Stimulated activated memory B cell treated with anti-CD40 and anti-IgM and Interleukin-4, amounts not matched to agents 10 μg/mL and 1 μg/mL and 100 μg/mL, for 72 hours (primary cell): ENCODE data around the gene ABCC9.

Experiments
- ATAC-seq: fragments of 150-1000 bp; cut with Tn5 transposase; 2 replicates; pipeline ENCODE4 v1.10.0; 2021
- H3K27ac Mint-ChIP-seq: one replicate; pipeline ENCODE4 v1.8.0; 2022; ENCODE audit warnings: mild to moderate bottlenecking, mixed read lengths
- H3K27me3 Mint-ChIP-seq: one replicate; pipeline ENCODE4 v1.8.0; 2022; ENCODE audit warnings: mixed read lengths
- H3K36me3 Mint-ChIP-seq: one replicate; pipeline ENCODE4 v1.8.0; 2022; ENCODE audit warnings: mixed read lengths
- H3K4me1 Mint-ChIP-seq: one replicate; pipeline ENCODE4 v1.8.0; 2022; ENCODE audit warnings: mixed read lengths
- H3K4me3 Mint-ChIP-seq: one replicate; pipeline ENCODE4 v1.8.0; 2022; ENCODE audit warnings: mild to moderate bottlenecking, moderate library complexity, mixed read lengths
- H3K9me3 Mint-ChIP-seq: one replicate; pipeline ENCODE4 v1.8.0; 2022; ENCODE audit warnings: mixed read lengths

ABCC9 gene

GRCh38 chr12:21940549-21941505, at the start of gene ABCC9:
Gene ABCC9, minus strand, starts transcription at chr12:21941426. Its CDS starts 4,752 bp downstream, at chr12:21936674.
- Mint-ChIP-seq H3K27ac (no peak within 1 kb of the TSS), H3K4me1 (no peaks in the 10 kb centered on the region), H3K4me3 (peak within 1 kb of the TSS; percentile 1), H3K9me3 (no peaks in the 10 kb centered on the region), H3K36me3 (no peaks in the 10 kb centered on the region), H3K27me3 (peaks cover 36% of the 10 kb centered on the region)
- ATAC-seq, result no peak

GRCh38 chr12:21989819-21990412, 48.7 kb upstream of the ABCC9 start:
- ATAC-seq, result no peak
- Mint-ChIP-seq H3K27me3 (peaks cover 9% of the 10 kb centered on the region), H3K36me3 (no peaks in the 10 kb centered on the region), H3K27ac (no peak overlapping the region), H3K9me3 (no peaks in the 10 kb centered on the region), H3K4me1 (no peaks in the 10 kb centered on the region), H3K4me3 (no peak overlapping the region)

- H3K4me3 Mint-ChIP-seq, result no peak overlapping the region
- H3K36me3 Mint-ChIP-seq, result no peaks in the 10 kb centered on the region
- H3K4me1 Mint-ChIP-seq, result no peaks in the 10 kb centered on the region
These were observed 47.4 kb upstream of the ABCC9 start for GRCh38 chr12:21988619-21989018.

GRCh38 chr12:21987755-21988154, 46.5 kb upstream of the ABCC9 start:
- H3K36me3 Mint-ChIP-seq, result no peaks in the 10 kb centered on the region
- H3K4me3 Mint-ChIP-seq, result no peak overlapping the region
- H3K4me1 Mint-ChIP-seq, result no peaks in the 10 kb centered on the region
- no peaks in the 10 kb centered on the region for H3K9me3 Mint-ChIP-seq
- H3K27me3 Mint-ChIP-seq, result peaks cover 9% of the 10 kb centered on the region
- ATAC-seq, result no peak
- no peak overlapping the region for H3K27ac Mint-ChIP-seq

More at GRCh38 chr12:21988619-21989018, 47.4 kb upstream of the ABCC9 start:
- H3K9me3 Mint-ChIP-seq, result no peaks in the 10 kb centered on the region
- H3K27ac Mint-ChIP-seq, result no peak overlapping the region
- ATAC-seq, result no peak
- peaks cover 9% of the 10 kb centered on the region for H3K27me3 Mint-ChIP-seq

- no peak for ATAC-seq
- Mint-ChIP-seq H3K27me3 (peaks cover 17% of the 10 kb centered on the region), H3K4me1 (no peaks in the 10 kb centered on the region), H3K36me3 (no peaks in the 10 kb centered on the region), H3K4me3 (no peak overlapping the region), H3K27ac (no peak overlapping the region), H3K9me3 (no peaks in the 10 kb centered on the region)
These were observed 43.9 kb upstream of the ABCC9 start for GRCh38 chr12:21985155-21985554.

GRCh38 chr12:21984375-21984774, 43.1 kb upstream of the ABCC9 start:
- Mint-ChIP-seq H3K4me3 (no peak overlapping the region), H3K9me3 (no peaks in the 10 kb centered on the region), H3K27ac (no peak overlapping the region), H3K4me1 (no peaks in the 10 kb centered on the region), H3K36me3 (no peaks in the 10 kb centered on the region), H3K27me3 (peaks cover 23% of the 10 kb centered on the region)
- ATAC-seq, result no peak

GRCh38 chr12:21983095-21983494, 41.9 kb upstream of the ABCC9 start:
- no peak for ATAC-seq
- Mint-ChIP-seq H3K4me1 (no peaks in the 10 kb centered on the region), H3K27ac (no peak overlapping the region), H3K36me3 (no peaks in the 10 kb centered on the region), H3K4me3 (no peak overlapping the region), H3K9me3 (no peaks in the 10 kb centered on the region), H3K27me3 (peaks cover 26% of the 10 kb centered on the region)

GRCh38 chr12:21980544-21980943, 39.3 kb upstream of the ABCC9 start:
- H3K4me3 Mint-ChIP-seq, result no peak overlapping the region
- H3K27me3 Mint-ChIP-seq, result peaks cover 19% of the 10 kb centered on the region
- no peaks in the 10 kb centered on the region for H3K9me3 Mint-ChIP-seq
- H3K36me3 Mint-ChIP-seq, result no peaks in the 10 kb centered on the region
- H3K4me1 Mint-ChIP-seq, result no peaks in the 10 kb centered on the region
- no peak for ATAC-seq
- H3K27ac Mint-ChIP-seq, result no peak overlapping the region

- ATAC-seq, result no peak
- Mint-ChIP-seq H3K27me3 (peaks cover 10% of the 10 kb centered on the region), H3K27ac (no peak overlapping the region), H3K4me3 (no peak overlapping the region), H3K4me1 (no peaks in the 10 kb centered on the region), H3K9me3 (no peaks in the 10 kb centered on the region), H3K36me3 (no peaks in the 10 kb centered on the region)
These were observed 34.1 kb upstream of the ABCC9 start for GRCh38 chr12:21975293-21975692.

GRCh38 chr12:21973221-21973620, 32.0 kb upstream of the ABCC9 start:
- Mint-ChIP-seq H3K27me3 (no peaks in the 10 kb centered on the region), H3K27ac (no peak overlapping the region), H3K9me3 (peaks cover 3% of the 10 kb centered on the region), H3K4me3 (no peak overlapping the region), H3K4me1 (no peaks in the 10 kb centered on the region), H3K36me3 (no peaks in the 10 kb centered on the region)
- no peak for ATAC-seq

- H3K27ac Mint-ChIP-seq, result no peak overlapping the region
These were observed 30.8 kb upstream of the ABCC9 start for GRCh38 chr12:21972055-21972454.

GRCh38 chr12:21971344-21971743, 30.1 kb upstream of the ABCC9 start:
- peaks cover 3% of the 10 kb centered on the region for H3K9me3 Mint-ChIP-seq
- no peak overlapping the region for H3K27ac Mint-ChIP-seq
- no peaks in the 10 kb centered on the region for H3K36me3 Mint-ChIP-seq
- H3K27me3 Mint-ChIP-seq, result no peaks in the 10 kb centered on the region
- ATAC-seq, result no peak
- H3K4me1 Mint-ChIP-seq, result no peaks in the 10 kb centered on the region
- H3K4me3 Mint-ChIP-seq, result no peak overlapping the region

More at GRCh38 chr12:21972055-21972454, 30.8 kb upstream of the ABCC9 start:
- no peak overlapping the region for H3K4me3 Mint-ChIP-seq
- no peak for ATAC-seq
- no peaks in the 10 kb centered on the region for H3K36me3 Mint-ChIP-seq
- no peaks in the 10 kb centered on the region for H3K27me3 Mint-ChIP-seq
- no peaks in the 10 kb centered on the region for H3K4me1 Mint-ChIP-seq
- H3K9me3 Mint-ChIP-seq, result peaks cover 3% of the 10 kb centered on the region

- Mint-ChIP-seq H3K9me3 (peaks cover 3% of the 10 kb centered on the region), H3K4me3 (no peak overlapping the region), H3K27ac (no peak overlapping the region), H3K4me1 (no peaks in the 10 kb centered on the region), H3K36me3 (no peaks in the 10 kb centered on the region), H3K27me3 (no peaks in the 10 kb centered on the region)
- no peak for ATAC-seq
These were observed 21.6 kb upstream of the ABCC9 start for GRCh38 chr12:21962821-21963220.

GRCh38 chr12:21962236-21962635, 21.0 kb upstream of the ABCC9 start:
- Mint-ChIP-seq H3K27ac (no peak overlapping the region), H3K27me3 (no peaks in the 10 kb centered on the region), H3K4me3 (no peak overlapping the region), H3K9me3 (peaks cover 3% of the 10 kb centered on the region), H3K36me3 (no peaks in the 10 kb centered on the region), H3K4me1 (no peaks in the 10 kb centered on the region)
- ATAC-seq, result no peak

GRCh38 chr12:21950649-21951048, 9.4 kb upstream of the ABCC9 start:
- no peaks in the 10 kb centered on the region for H3K27me3 Mint-ChIP-seq
- no peaks in the 10 kb centered on the region for H3K4me1 Mint-ChIP-seq
- H3K4me3 Mint-ChIP-seq, result no peak overlapping the region
- no peak for ATAC-seq
- no peak overlapping the region for H3K27ac Mint-ChIP-seq
- no peaks in the 10 kb centered on the region for H3K36me3 Mint-ChIP-seq
- H3K9me3 Mint-ChIP-seq, result peaks cover 21% of the 10 kb centered on the region

- Mint-ChIP-seq H3K9me3 (peaks cover 21% of the 10 kb centered on the region), H3K27ac (no peak overlapping the region), H3K27me3 (no peaks in the 10 kb centered on the region), H3K36me3 (no peaks in the 10 kb centered on the region), H3K4me3 (no peak overlapping the region), H3K4me1 (no peaks in the 10 kb centered on the region)
- ATAC-seq, result no peak
These were observed 7.8 kb upstream of the ABCC9 start for GRCh38 chr12:21949036-21949435.
